Neural cell (in vitro differentiated cells): ENCODE results near the gene RET.

Source experiments
- EZH2 ChIP-seq: fragments of 200-600, 300-800 bp; shearing (Covaris generic), sonication (generic); IDR thresholded peaks from 2 replicates; pipeline ENCODE4 v1.6.1; 2014; ENCODE audit warnings: antibody characterized with exemption, low read length, borderline replicate concordance, mild to moderate bottlenecking; ENCODE audit not compliant: insufficient read depth, poor library complexity, severe bottlenecking
- POLR2AphosphoS5 ChIP-seq: IDR thresholded peaks from 2 replicates; pipeline ENCODE4 v1.6.1; 2012
- TF ChIP-seq, protein P1 (sequence below): IDR thresholded peaks from 2 replicates; pipeline ENCODE4 v1.6.1; 2012; ENCODE audit warnings: borderline replicate concordance
- TF ChIP-seq, protein P2 (sequence below): fragments of 450-650 bp; IDR thresholded peaks from 2 replicates; pipeline ENCODE4 v1.5.1; 2014; ENCODE audit warnings: antibody characterized with exemption, mild to moderate bottlenecking, moderate library complexity; ENCODE audit not compliant: poor library complexity, severe bottlenecking

DNA sequence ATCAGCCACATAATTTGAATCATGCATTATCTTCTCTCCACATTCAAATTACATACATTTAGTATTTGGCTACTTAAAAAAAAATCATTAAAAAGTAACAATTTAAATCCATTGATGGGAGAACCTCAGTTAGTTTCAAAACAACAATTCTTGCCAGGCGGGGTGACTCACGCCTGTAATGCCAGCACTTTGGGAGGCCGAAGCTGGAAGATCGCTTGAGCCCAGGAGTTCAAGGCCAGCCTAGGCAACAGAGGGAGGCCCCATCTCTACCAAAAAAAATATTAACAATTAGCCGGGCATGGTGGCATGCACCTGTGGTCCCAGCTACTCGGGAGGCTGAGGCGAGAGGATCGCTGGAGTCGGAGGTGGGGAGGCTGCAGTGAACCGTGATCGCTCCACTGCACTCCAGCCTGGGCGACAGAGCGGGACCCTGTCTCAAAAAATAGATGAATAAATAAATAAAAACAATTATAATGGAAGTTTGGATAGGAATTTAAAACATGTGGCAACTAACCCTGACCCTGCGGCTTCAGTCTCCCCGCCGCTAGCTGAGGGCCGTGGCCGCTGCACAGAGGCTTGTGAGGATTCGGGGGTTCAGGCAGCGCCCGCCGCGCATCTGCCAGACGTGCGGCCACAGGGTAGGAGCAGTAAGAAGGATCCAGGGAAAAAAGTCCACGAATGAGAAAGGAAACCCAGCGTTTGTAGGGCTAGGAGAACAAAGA lies 60.3 kb downstream of the RET start:
- TF ChIP-seq, protein P1, sequence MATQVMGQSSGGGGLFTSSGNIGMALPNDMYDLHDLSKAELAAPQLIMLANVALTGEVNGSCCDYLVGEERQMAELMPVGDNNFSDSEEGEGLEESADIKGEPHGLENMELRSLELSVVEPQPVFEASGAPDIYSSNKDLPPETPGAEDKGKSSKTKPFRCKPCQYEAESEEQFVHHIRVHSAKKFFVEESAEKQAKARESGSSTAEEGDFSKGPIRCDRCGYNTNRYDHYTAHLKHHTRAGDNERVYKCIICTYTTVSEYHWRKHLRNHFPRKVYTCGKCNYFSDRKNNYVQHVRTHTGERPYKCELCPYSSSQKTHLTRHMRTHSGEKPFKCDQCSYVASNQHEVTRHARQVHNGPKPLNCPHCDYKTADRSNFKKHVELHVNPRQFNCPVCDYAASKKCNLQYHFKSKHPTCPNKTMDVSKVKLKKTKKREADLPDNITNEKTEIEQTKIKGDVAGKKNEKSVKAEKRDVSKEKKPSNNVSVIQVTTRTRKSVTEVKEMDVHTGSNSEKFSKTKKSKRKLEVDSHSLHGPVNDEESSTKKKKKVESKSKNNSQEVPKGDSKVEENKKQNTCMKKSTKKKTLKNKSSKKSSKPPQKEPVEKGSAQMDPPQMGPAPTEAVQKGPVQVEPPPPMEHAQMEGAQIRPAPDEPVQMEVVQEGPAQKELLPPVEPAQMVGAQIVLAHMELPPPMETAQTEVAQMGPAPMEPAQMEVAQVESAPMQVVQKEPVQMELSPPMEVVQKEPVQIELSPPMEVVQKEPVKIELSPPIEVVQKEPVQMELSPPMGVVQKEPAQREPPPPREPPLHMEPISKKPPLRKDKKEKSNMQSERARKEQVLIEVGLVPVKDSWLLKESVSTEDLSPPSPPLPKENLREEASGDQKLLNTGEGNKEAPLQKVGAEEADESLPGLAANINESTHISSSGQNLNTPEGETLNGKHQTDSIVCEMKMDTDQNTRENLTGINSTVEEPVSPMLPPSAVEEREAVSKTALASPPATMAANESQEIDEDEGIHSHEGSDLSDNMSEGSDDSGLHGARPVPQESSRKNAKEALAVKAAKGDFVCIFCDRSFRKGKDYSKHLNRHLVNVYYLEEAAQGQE, result no peak
- no peak for TF ChIP-seq EZH2
- TF ChIP-seq, protein P2, sequence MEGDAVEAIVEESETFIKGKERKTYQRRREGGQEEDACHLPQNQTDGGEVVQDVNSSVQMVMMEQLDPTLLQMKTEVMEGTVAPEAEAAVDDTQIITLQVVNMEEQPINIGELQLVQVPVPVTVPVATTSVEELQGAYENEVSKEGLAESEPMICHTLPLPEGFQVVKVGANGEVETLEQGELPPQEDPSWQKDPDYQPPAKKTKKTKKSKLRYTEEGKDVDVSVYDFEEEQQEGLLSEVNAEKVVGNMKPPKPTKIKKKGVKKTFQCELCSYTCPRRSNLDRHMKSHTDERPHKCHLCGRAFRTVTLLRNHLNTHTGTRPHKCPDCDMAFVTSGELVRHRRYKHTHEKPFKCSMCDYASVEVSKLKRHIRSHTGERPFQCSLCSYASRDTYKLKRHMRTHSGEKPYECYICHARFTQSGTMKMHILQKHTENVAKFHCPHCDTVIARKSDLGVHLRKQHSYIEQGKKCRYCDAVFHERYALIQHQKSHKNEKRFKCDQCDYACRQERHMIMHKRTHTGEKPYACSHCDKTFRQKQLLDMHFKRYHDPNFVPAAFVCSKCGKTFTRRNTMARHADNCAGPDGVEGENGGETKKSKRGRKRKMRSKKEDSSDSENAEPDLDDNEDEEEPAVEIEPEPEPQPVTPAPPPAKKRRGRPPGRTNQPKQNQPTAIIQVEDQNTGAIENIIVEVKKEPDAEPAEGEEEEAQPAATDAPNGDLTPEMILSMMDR, result no peak
- TF ChIP-seq POLR2AphosphoS5, result no peak
